DND-41 (cell line): ENCODE data around the gene CACNA1S.

Experiments used
- CTCF ChIP-seq: IDR thresholded peaks from 2 replicates; pipeline ENCODE4 v1.5.1; 2012; ENCODE audit warnings: borderline replicate concordance, low read length, moderate library complexity, mild to moderate bottlenecking; ENCODE audit not compliant: poor library complexity, severe bottlenecking; ENCODE audit errors: extremely low read depth
- EZH2 ChIP-seq: IDR thresholded peaks from 3 replicates; pipeline ENCODE4 v1.6.1; 2012; ENCODE audit warnings: borderline replicate concordance, low read depth, mild to moderate bottlenecking, moderate library complexity, low read length, inconsistent platforms; ENCODE audit not compliant: severe bottlenecking

- TF ChIP-seq CTCF (no peak), EZH2 (no peak)
Observed at GRCh38 chr1:201064806-201065205, 47.4 kb downstream of the CACNA1S start.
